Astrocyte (in vitro differentiated cells and primary cell): ENCODE data around the gene TMEM222. TPM values are rescaled to one million over a fixed set of nuclear protein-coding genes. Genes with fewer than 3 reads are reported as not detected.

ENCODE experiments used
- DNase-seq: peaks from one replicate; pipeline ENCODE4 v3.0.0-alpha.2; 2010; ENCODE audit warnings: low read depth
- FAIRE-seq: peaks from 2 replicates; lab custom pipeline; 2011; peaks lifted over from hg19 to GRCh38; lab: Jason Lieb, UNC
- H2AFZ ChIP-seq: 2 replicates; pipeline ENCODE4 v1.6.0; 2012; ENCODE audit warnings: low read depth, low read length, inconsistent platforms
- H3K27ac ChIP-seq: 2 replicates; pipeline ENCODE4 v1.5.1; 2011; ENCODE audit warnings: low read depth, low read length, inconsistent platforms
- H3K27me3 ChIP-seq: 2 replicates; pipeline ENCODE4 v1.6.0; 2011; ENCODE audit warnings: low read length, inconsistent platforms; ENCODE audit not compliant: insufficient read depth
- H3K36me3 ChIP-seq: 2 replicates; pipeline ENCODE4 v1.5.1; 2011; ENCODE audit warnings: low read length, inconsistent platforms; ENCODE audit not compliant: insufficient read depth
- H3K4me1 ChIP-seq: 2 replicates; pipeline ENCODE4 v1.5.1; 2011; ENCODE audit warnings: low read length, inconsistent platforms; ENCODE audit not compliant: insufficient read depth
- H3K4me2 ChIP-seq: 2 replicates; pipeline ENCODE4 v1.6.0; 2012; ENCODE audit warnings: low read length, inconsistent platforms
- H3K4me3 ChIP-seq: 2 replicates; pipeline ENCODE4 v1.5.1; 2011; ENCODE audit warnings: low read depth, mild to moderate bottlenecking, low read length, inconsistent platforms; ENCODE audit not compliant: insufficient read depth
- H3K79me2 ChIP-seq: 2 replicates; pipeline ENCODE4 v1.6.0; 2012; ENCODE audit warnings: mild to moderate bottlenecking, low read length, inconsistent platforms; ENCODE audit not compliant: insufficient read depth
- H3K9ac ChIP-seq: 2 replicates; pipeline ENCODE4 v1.6.0; 2012; ENCODE audit warnings: mild to moderate bottlenecking, low read length, inconsistent platforms
- H3K9me3 ChIP-seq: 2 replicates; pipeline ENCODE4 v1.5.1; 2012; ENCODE audit warnings: low read depth, mild to moderate bottlenecking, low read length, inconsistent platforms; ENCODE audit not compliant: insufficient read depth
- H4K20me1 ChIP-seq: 2 replicates; pipeline ENCODE4 v1.6.0; 2012; ENCODE audit warnings: low read length, inconsistent platforms; ENCODE audit not compliant: insufficient read depth
- H3K27ac Mint-ChIP-seq: one replicate; pipeline ENCODE4 v1.8.0; 2021; ENCODE audit warnings: mild to moderate bottlenecking, mixed read lengths; ENCODE audit not compliant: unreplicated experiment
- H3K27me3 Mint-ChIP-seq: one replicate; pipeline ENCODE4 v1.8.0; 2021; ENCODE audit warnings: low read depth, mixed read lengths; ENCODE audit not compliant: unreplicated experiment
- H3K36me3 Mint-ChIP-seq: one replicate; pipeline ENCODE4 v1.8.0; 2021; ENCODE audit warnings: low read depth, mixed read lengths; ENCODE audit not compliant: unreplicated experiment
- H3K4me1 Mint-ChIP-seq: one replicate; pipeline ENCODE4 v1.8.0; 2021; ENCODE audit warnings: low read depth, mixed read lengths; ENCODE audit not compliant: unreplicated experiment
- H3K4me3 Mint-ChIP-seq: one replicate; pipeline ENCODE4 v1.8.0; 2021; ENCODE audit warnings: mild to moderate bottlenecking, moderate library complexity, mixed read lengths; ENCODE audit not compliant: unreplicated experiment
- H3K9me3 Mint-ChIP-seq: one replicate; pipeline ENCODE4 v1.8.0; 2021; ENCODE audit warnings: mild to moderate bottlenecking, mixed read lengths; ENCODE audit not compliant: unreplicated experiment
- EZH2 ChIP-seq: IDR thresholded peaks from 2 replicates; pipeline ENCODE4 v1.6.1; 2012; ENCODE audit warnings: mild to moderate bottlenecking, low read length, inconsistent platforms; ENCODE audit not compliant: insufficient read depth
- total RNA-seq: library from RNA; stranded (reverse); gene quantifications from 2 replicates; pipeline ENCODE4 v1.2.1, GENCODE V29; 2021
- TF ChIP-seq, protein P1 (sequence below): IDR thresholded peaks from 2 replicates; pipeline ENCODE4 v1.5.1; 2011; ENCODE audit warnings: low read depth, mild to moderate bottlenecking, inconsistent platforms, low read length, moderate library complexity; ENCODE audit not compliant: insufficient read depth

The TMEM222 gene
- total RNA-seq, 1 donor from 2014 or later = 46.0 TPM

- Histone ChIP-seq H3K4me1 (peaks cover 25% of the 10 kb centered on the region), H3K9me3 (no peaks in the 10 kb centered on the region), H4K20me1 (no peaks in the 10 kb centered on the region), H3K79me2 (no peaks in the 10 kb centered on the region), H2AFZ (no peak overlapping the region), H3K27me3 (peaks cover 5% of the 10 kb centered on the region), H3K4me2 (no peak overlapping the region), H3K4me3 (no peak overlapping the region), H3K36me3 (no peaks in the 10 kb centered on the region), H3K27ac (no peak overlapping the region), H3K9ac (no peak overlapping the region)
- no peak for TF ChIP-seq EZH2
- TF ChIP-seq, protein P1, sequence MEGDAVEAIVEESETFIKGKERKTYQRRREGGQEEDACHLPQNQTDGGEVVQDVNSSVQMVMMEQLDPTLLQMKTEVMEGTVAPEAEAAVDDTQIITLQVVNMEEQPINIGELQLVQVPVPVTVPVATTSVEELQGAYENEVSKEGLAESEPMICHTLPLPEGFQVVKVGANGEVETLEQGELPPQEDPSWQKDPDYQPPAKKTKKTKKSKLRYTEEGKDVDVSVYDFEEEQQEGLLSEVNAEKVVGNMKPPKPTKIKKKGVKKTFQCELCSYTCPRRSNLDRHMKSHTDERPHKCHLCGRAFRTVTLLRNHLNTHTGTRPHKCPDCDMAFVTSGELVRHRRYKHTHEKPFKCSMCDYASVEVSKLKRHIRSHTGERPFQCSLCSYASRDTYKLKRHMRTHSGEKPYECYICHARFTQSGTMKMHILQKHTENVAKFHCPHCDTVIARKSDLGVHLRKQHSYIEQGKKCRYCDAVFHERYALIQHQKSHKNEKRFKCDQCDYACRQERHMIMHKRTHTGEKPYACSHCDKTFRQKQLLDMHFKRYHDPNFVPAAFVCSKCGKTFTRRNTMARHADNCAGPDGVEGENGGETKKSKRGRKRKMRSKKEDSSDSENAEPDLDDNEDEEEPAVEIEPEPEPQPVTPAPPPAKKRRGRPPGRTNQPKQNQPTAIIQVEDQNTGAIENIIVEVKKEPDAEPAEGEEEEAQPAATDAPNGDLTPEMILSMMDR = no peak
- Mint-ChIP-seq H3K4me1 (peaks cover 20% of the 10 kb centered on the region), H3K4me3 (no peak overlapping the region), H3K27me3 (peaks cover 5% of the 10 kb centered on the region), H3K36me3 (peaks cover 6% of the 10 kb centered on the region), H3K27ac (no peak overlapping the region), H3K9me3 (no peaks in the 10 kb centered on the region)
- DNase-seq = no peak
- no peak for FAIRE-seq
Measured at GRCh38 chr1:27346357-27346756, 24.4 kb downstream of the TMEM222 start.

DNA sequence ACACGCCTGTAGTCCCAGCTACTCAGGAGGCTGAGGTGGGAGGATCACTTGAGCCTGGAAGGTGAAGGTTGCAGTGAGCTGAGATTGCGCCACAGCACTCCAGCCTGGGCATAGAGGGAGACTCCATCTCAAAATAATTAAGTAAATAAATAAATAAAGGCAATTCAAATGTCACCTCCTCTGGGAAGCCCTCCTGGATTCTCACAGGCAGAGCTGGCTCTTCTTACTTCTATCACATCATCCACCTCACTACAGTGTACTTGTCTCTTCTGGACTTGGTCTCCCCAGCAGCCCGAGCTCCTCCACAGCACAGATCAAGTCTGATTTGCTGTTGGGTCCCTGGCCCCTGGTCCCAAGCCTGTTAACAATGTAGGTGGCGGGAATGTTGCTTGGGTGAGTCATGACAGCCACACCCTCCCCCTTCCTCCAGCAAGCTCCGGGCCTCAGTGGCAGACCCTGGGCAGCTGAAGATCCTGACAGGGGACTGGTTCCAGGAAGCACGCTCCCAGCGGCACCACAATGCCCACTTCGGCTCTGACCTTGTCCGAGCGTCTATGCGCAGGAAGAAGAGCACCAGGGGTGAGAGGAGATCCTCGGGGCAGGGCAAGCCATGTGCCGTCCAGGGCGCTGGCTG, 25.1 kb downstream of the TMEM222 start:
- no peak overlapping the region for H3K27ac ChIP-seq
- H3K9me3 Mint-ChIP-seq = no peaks in the 10 kb centered on the region
- H3K9me3 ChIP-seq = no peaks in the 10 kb centered on the region
- peak overlapping the region; percentile 66 for H3K27ac Mint-ChIP-seq
- H3K4me1 ChIP-seq = peaks cover 18% of the 10 kb centered on the region
- H3K4me3 Mint-ChIP-seq = no peak overlapping the region
- FAIRE-seq = no peak
- no peaks in the 10 kb centered on the region for H3K79me2 ChIP-seq
- H3K27me3 Mint-ChIP-seq = peaks cover 5% of the 10 kb centered on the region
- H3K36me3 ChIP-seq = no peaks in the 10 kb centered on the region
- TF ChIP-seq, protein P1 = no peak
- peaks cover 17% of the 10 kb centered on the region for H3K4me1 Mint-ChIP-seq
- H3K36me3 Mint-ChIP-seq = peaks cover 6% of the 10 kb centered on the region
- H3K4me3 ChIP-seq = no peak overlapping the region
- H4K20me1 ChIP-seq = no peaks in the 10 kb centered on the region
- H3K27me3 ChIP-seq = peaks cover 5% of the 10 kb centered on the region
- DNase-seq = peak; percentile 10
- peak overlapping the region; percentile 7 for H3K4me2 ChIP-seq
- no peak overlapping the region for H3K9ac ChIP-seq
- H2AFZ ChIP-seq = no peak overlapping the region
